ENCODE data around the gene NUF2. TPM values are rescaled to one million over a fixed set of nuclear protein-coding genes. Genes with fewer than 3 reads are reported as not detected.
"Not testable (repeated sequence)": the region's sequence is repeated elsewhere in the genome, so short reads cannot be mapped to it uniquely, and the experiment has no call there.

Gene NUF2
- total and polyA plus RNA-seq, 10 of the 15 experiments (the other 5 are each of a cell fraction or from before 2014, with no cell fraction given) = 27.4 to 62.6 (median 49.1) TPM

DNA sequence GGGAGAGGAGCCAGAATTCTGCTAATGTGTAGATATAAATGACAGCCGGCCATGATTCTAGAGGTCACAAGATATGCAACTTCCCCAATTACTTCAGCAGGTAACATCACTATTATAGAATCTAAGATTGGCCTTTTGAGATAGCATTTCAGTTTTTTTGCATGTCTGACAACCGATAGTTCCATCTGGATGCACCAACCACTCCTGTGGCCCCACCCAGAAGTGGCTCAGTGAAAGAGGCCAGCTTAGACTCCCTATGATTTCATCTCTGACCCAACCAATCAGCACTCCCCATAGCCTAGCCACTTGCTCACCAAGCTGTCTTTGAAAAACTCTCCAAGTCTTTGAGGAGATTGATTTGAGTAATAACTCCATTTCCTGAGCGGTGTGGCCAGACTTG, 30.3 kb upstream of the NUF2 start (continued):
- TF ChIP-seq, protein P1, sequence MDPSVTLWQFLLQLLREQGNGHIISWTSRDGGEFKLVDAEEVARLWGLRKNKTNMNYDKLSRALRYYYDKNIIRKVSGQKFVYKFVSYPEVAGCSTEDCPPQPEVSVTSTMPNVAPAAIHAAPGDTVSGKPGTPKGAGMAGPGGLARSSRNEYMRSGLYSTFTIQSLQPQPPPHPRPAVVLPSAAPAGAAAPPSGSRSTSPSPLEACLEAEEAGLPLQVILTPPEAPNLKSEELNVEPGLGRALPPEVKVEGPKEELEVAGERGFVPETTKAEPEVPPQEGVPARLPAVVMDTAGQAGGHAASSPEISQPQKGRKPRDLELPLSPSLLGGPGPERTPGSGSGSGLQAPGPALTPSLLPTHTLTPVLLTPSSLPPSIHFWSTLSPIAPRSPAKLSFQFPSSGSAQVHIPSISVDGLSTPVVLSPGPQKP (IDR thresholded peaks at IDR 0.05; ENCODE audit: low read depth, low read length) = no peak
- TF ChIP-seq SMAD5 (IDR thresholded peaks at IDR 0.05; ENCODE audit: low read depth) = no peak
- no peak for TF ChIP-seq ZNF207 (IDR thresholded peaks at IDR 0.05; ENCODE audit: borderline replicate concordance)
- no peak for TF ChIP-seq MYC (IDR thresholded peaks at IDR 0.05; ENCODE audit: insufficient read depth, insufficient read length, insufficient replicate concordance, low read length, severe bottlenecking)
- no peak for TF ChIP-seq SUZ12 (IDR thresholded peaks at IDR 0.05; ENCODE audit: unreplicated experiment)
- TF ChIP-seq CHD4 (IDR thresholded peaks at IDR 0.05) = no peak
- no peak for TF ChIP-seq SP1 (IDR thresholded peaks at IDR 0.05; ENCODE audit: low read depth, low read length)
- TF ChIP-seq, protein P2, sequence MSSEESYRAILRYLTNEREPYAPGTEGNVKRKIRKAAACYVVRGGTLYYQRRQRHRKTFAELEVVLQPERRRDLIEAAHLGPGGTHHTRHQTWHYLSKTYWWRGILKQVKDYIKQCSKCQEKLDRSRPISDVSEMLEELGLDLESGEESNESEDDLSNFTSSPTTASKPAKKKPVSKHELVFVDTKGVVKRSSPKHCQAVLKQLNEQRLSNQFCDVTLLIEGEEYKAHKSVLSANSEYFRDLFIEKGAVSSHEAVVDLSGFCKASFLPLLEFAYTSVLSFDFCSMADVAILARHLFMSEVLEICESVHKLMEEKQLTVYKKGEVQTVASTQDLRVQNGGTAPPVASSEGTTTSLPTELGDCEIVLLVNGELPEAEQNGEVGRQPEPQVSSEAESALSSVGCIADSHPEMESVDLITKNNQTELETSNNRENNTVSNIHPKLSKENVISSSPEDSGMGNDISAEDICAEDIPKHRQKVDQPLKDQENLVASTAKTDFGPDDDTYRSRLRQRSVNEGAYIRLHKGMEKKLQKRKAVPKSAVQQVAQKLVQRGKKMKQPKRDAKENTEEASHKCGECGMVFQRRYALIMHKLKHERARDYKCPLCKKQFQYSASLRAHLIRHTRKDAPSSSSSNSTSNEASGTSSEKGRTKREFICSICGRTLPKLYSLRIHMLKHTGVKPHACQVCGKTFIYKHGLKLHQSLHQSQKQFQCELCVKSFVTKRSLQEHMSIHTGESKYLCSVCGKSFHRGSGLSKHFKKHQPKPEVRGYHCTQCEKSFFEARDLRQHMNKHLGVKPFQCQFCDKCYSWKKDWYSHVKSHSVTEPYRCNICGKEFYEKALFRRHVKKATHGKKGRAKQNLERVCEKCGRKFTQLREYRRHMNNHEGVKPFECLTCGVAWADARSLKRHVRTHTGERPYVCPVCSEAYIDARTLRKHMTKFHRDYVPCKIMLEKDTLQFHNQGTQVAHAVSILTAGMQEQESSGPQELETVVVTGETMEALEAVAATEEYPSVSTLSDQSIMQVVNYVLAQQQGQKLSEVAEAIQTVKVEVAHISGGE (CRISPR knock-in tag; IDR thresholded peaks at IDR 0.05) = no peak
- no peak for TF ChIP-seq STAT3 (IDR thresholded peaks at IDR 0.05; ENCODE audit: low read depth, low read length)
- TF ChIP-seq SMAD1 (IDR thresholded peaks at IDR 0.05; ENCODE audit: low read depth, partially characterized antibody) = no peak

DNA sequence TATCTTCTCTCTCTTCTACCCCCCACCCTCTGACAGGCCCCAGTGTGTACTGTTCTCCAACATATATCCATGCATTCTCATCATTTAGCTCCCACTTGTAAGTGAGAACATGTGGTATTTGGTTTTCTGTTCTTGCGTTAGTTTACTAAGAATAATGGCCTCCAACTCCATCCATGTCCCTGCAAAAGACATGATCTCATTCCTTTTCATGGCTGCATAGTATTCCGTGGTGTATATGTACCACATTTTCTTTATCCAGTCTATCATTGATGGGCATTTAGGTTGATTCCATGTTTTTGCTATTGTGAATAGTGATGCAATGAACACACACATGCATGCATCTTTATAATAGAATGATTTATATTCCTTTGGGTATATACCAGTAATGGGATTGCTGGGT, 29.6 kb upstream of the NUF2 start:
- intact Hi-C loops (cut with micrococcal nuclease; ENCODE audit: unreplicated experiment) = not testable (repeated sequence)

DNA sequence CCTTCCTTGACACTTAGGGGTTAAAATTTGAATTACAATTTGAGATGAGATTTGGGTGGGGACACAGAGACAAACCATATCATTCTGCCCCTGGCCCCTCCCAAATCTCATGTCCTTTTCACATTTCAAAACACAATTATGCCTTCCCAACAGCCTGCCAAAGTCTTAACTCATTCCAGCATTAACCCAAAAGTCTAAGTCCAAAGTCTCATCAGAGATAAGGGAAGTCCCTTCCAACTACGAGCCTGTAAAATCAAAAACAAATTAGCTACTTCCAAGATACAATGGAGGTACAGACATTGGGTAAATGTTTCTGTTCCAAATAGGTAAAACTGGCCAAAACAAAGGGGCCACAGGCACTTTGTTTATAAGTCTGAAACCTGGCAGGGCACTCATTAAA, 28.3 kb upstream of the NUF2 start:
- POLR2A ChIA-PET; BruUV-seq (replicated peaks); H3K36me3 ChIP-seq (ENCODE audit: control insufficient read depth in 2 of 2, insufficient read depth in 2 of 2, low read length in 1 of 2); H3K9ac ChIP-seq (ENCODE audit: control insufficient read depth, insufficient read depth, low read length); intact Hi-C loops (cut with micrococcal nuclease; ENCODE audit: unreplicated experiment); H3K79me2 ChIP-seq (ENCODE audit: control insufficient read depth, insufficient read depth, low read length); H3K27me3 ChIP-seq (replicated peaks in 1 of 2; ENCODE audit: control insufficient read depth in 2 of 2, insufficient read depth in 2 of 2, low read length in 1 of 2); ATAC-seq; H3K27ac ChIP-seq (ENCODE audit: control insufficient read depth, insufficient read depth); RAD21 ChIA-PET (ENCODE audit: unreplicated experiment); H3K9me3 ChIP-seq (replicated peaks; ENCODE audit: control insufficient read depth, insufficient read depth, low read length); H3K4me3 ChIP-seq; H3K4me2 ChIP-seq (ENCODE audit: control insufficient read depth, insufficient read depth); H2AFZ ChIP-seq (ENCODE audit: control insufficient read depth, low read depth, low read length); H4K20me1 ChIP-seq (ENCODE audit: control insufficient read depth, insufficient read depth); DNase-seq (ENCODE audit: low read depth, low spot score); H3K4me1 ChIP-seq (ENCODE audit: control insufficient read depth, insufficient read depth, low read length); FAIRE-seq: not testable (repeated sequence)
- SMC1A ChIA-PET (ENCODE audit: uncharacterized antibody, unreplicated experiment) = interaction anchor here (1.4 kb wide), 1 partner anchor 10 kb away, joined by 4 read pairs; no protein-coding TSS in a partner anchor
- 43% methylated on average over 1 of the region's 1 CpG for WGBS (ENCODE audit: insufficient coverage, insufficient replicate concordance, low lambda C conversion rate, missing lambda C conversion rate)
- CTCF ChIA-PET = interaction anchor here (1.1 to 1.3 kb wide), 2 partner anchors 18 to 22 kb away, joined by 3 to 6 read pairs; no protein-coding TSS in a partner anchor
- in situ Hi-C loops (cut with MboI) = loop anchor here (5.0 kb wide), 1 partner anchor 51 kb away; no protein-coding TSS in a partner anchor

More for the DNA sequence above, 29.6 kb upstream of the NUF2 start:
- DNase-seq (ENCODE audit: low read depth, low spot score); H3K4me1 ChIP-seq (ENCODE audit: control insufficient read depth, insufficient read depth, low read length); H3K9me3 ChIP-seq (replicated peaks; ENCODE audit: control insufficient read depth, insufficient read depth, low read length); SMC1A ChIA-PET (ENCODE audit: uncharacterized antibody, unreplicated experiment); FAIRE-seq; H4K20me1 ChIP-seq (ENCODE audit: control insufficient read depth, insufficient read depth); H2AFZ ChIP-seq (ENCODE audit: control insufficient read depth, low read depth, low read length); RAD21 ChIA-PET (ENCODE audit: unreplicated experiment); BruUV-seq (replicated peaks); POLR2A ChIA-PET; H3K4me2 ChIP-seq (ENCODE audit: control insufficient read depth, insufficient read depth); H3K27me3 ChIP-seq (replicated peaks in 1 of 2; ENCODE audit: control insufficient read depth in 2 of 2, insufficient read depth in 2 of 2, low read length in 1 of 2); H3K27ac ChIP-seq (ENCODE audit: control insufficient read depth, insufficient read depth); H3K79me2 ChIP-seq (ENCODE audit: control insufficient read depth, insufficient read depth, low read length); H3K36me3 ChIP-seq (ENCODE audit: control insufficient read depth in 2 of 2, insufficient read depth in 2 of 2, low read length in 1 of 2); CTCF ChIA-PET; H3K4me3 ChIP-seq; ATAC-seq; H3K9ac ChIP-seq (ENCODE audit: control insufficient read depth, insufficient read depth, low read length): not testable (repeated sequence)
- in situ Hi-C loops (cut with MboI) = loop anchor here (5.0 kb wide), 1 partner anchor 50 kb away; no protein-coding TSS in a partner anchor
- WGBS (ENCODE audit: insufficient coverage, insufficient replicate concordance, low lambda C conversion rate, missing lambda C conversion rate) = 98% methylated on average over 2 of the region's 2 CpGs

All from GM12878 (cell line).